SK-N-SH treated with all-trans-retinoic acid at 6 μM for 48 hours (cell line): ENCODE measurements around the gene PCDH9.

Experiments
- ARNTL ChIP-seq: fragments of 450-650 bp; formaldehyde crosslinking; IDR thresholded peaks from 2 replicates; pipeline ENCODE4 v1.5.0; 2020; ENCODE audit warnings: low read depth, mild to moderate bottlenecking, moderate library complexity, borderline replicate concordance
- GLIS3 ChIP-seq: fragments of 250-450 bp; sonication (Bioruptor Pico); IDR thresholded peaks from 2 replicates; pipeline ENCODE4 v1.5.0; 2020; ENCODE audit warnings: mild to moderate bottlenecking, moderate library complexity
- ZFP30 ChIP-seq: fragments of 450-650 bp; formaldehyde crosslinking; IDR thresholded peaks from 2 replicates; pipeline ENCODE4 v1.5.0; 2022; ENCODE audit warnings: mild to moderate bottlenecking, moderate library complexity

DNA sequence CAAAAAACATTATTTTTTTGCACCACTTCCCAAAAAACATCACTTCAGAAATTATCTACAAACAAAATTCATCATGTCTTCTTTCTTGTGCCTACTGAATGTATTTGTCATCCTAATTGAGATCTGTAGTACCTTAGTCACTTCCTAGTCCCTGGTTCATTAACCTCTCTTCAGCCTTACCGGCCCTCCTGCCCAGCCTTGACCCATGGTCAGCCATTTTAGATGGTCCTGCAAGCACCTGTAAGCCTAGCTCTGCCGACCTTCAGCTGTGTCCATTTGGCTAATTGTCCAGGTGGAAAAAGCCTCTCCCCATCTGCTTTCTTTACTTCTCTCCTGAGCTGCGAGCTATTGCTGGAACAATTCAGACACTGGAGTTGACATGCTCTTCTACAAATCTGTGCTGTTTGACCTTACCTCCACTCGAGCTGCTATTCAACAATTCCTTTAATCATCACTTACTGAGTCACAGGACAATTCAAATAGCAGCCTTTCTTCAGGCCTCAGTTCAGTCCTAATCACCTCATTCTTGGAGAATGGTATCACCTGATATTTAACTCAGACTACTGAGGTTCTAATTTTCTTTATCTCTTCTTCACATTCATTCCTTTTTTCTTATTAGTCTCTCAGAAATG is 882.5 kb downstream of the PCDH9 start:
- no peak for TF ChIP-seq ARNTL (CRISPR knock-in tag)
- TF ChIP-seq ZFP30 (CRISPR knock-in tag), result no peak
- no peak for TF ChIP-seq GLIS3 (CRISPR knock-in tag)
